ENCODE data around the gene SNX20. TPM values are rescaled to one million over a fixed set of nuclear protein-coding genes. Genes with fewer than 3 reads are reported as not detected.

The SNX20 gene
- total RNA-seq, 1 experiment from 2014 or later = 0.10 TPM

DNA sequence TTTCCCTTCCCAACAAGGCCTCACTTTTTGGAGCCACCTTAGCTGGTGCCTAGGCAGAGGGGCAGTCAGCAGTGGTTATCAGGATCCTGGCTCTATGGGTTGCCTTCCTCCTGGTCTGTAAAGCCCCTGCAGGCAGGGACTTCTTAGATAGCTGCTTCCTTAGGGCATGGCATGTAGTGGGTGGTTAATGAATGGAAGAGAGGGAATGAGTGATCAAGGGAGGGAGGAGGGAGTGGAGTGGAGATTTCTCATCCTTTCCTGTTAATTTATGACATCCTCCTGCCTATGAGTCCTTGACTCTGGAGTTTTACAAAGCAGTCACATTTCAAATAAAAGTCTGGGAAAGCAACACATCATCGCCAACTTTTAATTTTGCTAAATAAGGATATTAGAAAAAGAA lies 40.7 kb downstream of the SNX20 start:
- ATAC-seq = no peak
- TF ChIP-seq, protein P1, sequence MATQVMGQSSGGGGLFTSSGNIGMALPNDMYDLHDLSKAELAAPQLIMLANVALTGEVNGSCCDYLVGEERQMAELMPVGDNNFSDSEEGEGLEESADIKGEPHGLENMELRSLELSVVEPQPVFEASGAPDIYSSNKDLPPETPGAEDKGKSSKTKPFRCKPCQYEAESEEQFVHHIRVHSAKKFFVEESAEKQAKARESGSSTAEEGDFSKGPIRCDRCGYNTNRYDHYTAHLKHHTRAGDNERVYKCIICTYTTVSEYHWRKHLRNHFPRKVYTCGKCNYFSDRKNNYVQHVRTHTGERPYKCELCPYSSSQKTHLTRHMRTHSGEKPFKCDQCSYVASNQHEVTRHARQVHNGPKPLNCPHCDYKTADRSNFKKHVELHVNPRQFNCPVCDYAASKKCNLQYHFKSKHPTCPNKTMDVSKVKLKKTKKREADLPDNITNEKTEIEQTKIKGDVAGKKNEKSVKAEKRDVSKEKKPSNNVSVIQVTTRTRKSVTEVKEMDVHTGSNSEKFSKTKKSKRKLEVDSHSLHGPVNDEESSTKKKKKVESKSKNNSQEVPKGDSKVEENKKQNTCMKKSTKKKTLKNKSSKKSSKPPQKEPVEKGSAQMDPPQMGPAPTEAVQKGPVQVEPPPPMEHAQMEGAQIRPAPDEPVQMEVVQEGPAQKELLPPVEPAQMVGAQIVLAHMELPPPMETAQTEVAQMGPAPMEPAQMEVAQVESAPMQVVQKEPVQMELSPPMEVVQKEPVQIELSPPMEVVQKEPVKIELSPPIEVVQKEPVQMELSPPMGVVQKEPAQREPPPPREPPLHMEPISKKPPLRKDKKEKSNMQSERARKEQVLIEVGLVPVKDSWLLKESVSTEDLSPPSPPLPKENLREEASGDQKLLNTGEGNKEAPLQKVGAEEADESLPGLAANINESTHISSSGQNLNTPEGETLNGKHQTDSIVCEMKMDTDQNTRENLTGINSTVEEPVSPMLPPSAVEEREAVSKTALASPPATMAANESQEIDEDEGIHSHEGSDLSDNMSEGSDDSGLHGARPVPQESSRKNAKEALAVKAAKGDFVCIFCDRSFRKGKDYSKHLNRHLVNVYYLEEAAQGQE (IDR thresholded peaks at IDR 0.05; ENCODE audit: insufficient read depth in 1 of 2, low read depth in 2 of 2, low read length in 1 of 2) = no peak

DNA sequence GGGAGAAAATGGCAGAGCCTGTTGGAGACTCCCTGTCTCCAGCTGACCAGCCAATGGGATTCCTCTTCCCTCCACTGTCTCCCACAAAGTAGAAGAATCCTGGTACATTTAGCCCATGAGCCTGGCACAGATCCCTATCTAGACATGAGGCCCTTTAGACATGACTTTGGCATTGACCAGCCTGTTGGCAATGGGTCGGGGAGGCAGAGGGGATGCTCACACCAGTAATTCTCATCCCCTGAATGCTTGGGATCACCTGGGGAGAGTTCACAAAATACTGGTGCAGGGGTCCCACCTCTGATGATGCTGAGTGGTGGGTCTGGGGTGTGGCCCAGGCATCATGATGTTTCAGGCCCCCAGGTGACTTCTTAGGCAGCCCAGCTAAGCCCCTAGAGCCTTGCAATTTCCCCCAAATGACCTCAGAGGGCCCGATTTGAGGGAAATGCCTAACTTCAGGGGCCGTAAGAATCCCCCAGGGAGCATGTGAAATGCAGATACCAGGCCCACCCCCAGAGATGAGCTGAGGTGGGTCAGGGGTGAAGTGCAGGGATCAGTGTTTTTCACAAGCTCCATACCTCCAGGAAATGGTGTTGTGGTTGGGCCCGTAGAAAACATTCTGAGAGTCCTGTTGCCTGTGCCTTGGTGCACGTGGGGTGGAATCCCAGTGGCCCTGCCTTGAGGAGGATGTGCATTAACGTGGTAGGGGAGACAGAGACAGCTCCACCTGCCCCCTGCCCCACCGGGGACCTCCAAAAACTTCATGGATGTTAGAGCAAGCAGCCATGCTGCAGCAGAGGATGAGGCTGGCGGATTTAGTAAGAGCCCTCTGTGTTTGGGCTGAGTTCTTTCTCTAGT lies 42.1 kb downstream of the SNX20 start:
- Histone ChIP-seq H3K4me1 (ENCODE audit: control insufficient read depth, insufficient read depth, low read length) (no peaks in the 10 kb centered on the region), H3K9me3 (ENCODE audit: control insufficient read depth, insufficient read depth, low read depth, low read length) (no peaks in the 10 kb centered on the region), H3K36me3 (ENCODE audit: control insufficient read depth, insufficient read depth, low read length) (no peaks in the 10 kb centered on the region), H3K27ac (ENCODE audit: low read length) (no peak overlapping the region), H3K4me3 (ENCODE audit: low read depth in 2 of 2, low read length in 2 of 2) (no peak overlapping the region), H3K27me3 (ENCODE audit: control insufficient read depth, insufficient read depth, low read length) (peaks cover 2% of the 10 kb centered on the region; the same call in 1 of the 2 replicates)
- CTCF ChIA-PET = no interaction called here
- in situ Hi-C loops (cut with HindIII; ENCODE audit: low pct_unique_long_range_greater_than_20kb, low sequenced_read_pairs) = no loop called here
- no peak for DNase-seq (ENCODE audit: low read depth, low spot score)
- no TSS peak for BruUV-seq (replicated peaks)
- POLR2A ChIA-PET = no interaction called here
- TF ChIP-seq TCF7L2 (IDR thresholded peaks at IDR 0.05; ENCODE audit: low read depth, low read length) (no peak), SIN3A (IDR thresholded peaks at IDR 0.05; ENCODE audit: borderline replicate concordance, insufficient read depth, low read depth, low read length) (no peak), POLR2AphosphoS5 (IDR thresholded peaks at IDR 0.05; ENCODE audit: low read depth, low read length) (no peak)
- TF ChIP-seq, protein P1 (IDR thresholded peaks at IDR 0.05; ENCODE audit: insufficient read depth in 1 of 2, low read depth in 2 of 2, low read length in 1 of 2) = no peak
- TF ChIP-seq, protein P2, sequence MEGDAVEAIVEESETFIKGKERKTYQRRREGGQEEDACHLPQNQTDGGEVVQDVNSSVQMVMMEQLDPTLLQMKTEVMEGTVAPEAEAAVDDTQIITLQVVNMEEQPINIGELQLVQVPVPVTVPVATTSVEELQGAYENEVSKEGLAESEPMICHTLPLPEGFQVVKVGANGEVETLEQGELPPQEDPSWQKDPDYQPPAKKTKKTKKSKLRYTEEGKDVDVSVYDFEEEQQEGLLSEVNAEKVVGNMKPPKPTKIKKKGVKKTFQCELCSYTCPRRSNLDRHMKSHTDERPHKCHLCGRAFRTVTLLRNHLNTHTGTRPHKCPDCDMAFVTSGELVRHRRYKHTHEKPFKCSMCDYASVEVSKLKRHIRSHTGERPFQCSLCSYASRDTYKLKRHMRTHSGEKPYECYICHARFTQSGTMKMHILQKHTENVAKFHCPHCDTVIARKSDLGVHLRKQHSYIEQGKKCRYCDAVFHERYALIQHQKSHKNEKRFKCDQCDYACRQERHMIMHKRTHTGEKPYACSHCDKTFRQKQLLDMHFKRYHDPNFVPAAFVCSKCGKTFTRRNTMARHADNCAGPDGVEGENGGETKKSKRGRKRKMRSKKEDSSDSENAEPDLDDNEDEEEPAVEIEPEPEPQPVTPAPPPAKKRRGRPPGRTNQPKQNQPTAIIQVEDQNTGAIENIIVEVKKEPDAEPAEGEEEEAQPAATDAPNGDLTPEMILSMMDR (IDR thresholded peaks at IDR 0.05) = no peak
- intact Hi-C loops (cut with micrococcal nuclease; ENCODE audit: unreplicated experiment) = no loop called here
- ATAC-seq = no peak

More for the DNA sequence above, 40.7 kb downstream of the SNX20 start:
- ChIA-PET CTCF (no interaction called here), POLR2A (no interaction called here)
- Histone ChIP-seq H3K4me1 (ENCODE audit: control insufficient read depth, insufficient read depth, low read length) (no peaks in the 10 kb centered on the region), H3K27me3 (ENCODE audit: control insufficient read depth, insufficient read depth, low read length) (peaks cover 2% of the 10 kb centered on the region; the same call in 1 of the 2 replicates), H3K27ac (ENCODE audit: low read length) (no peak overlapping the region), H3K9me3 (ENCODE audit: control insufficient read depth, insufficient read depth, low read depth, low read length) (no peaks in the 10 kb centered on the region), H3K36me3 (ENCODE audit: control insufficient read depth, insufficient read depth, low read length) (no peaks in the 10 kb centered on the region), H3K4me3 (ENCODE audit: low read depth in 2 of 2, low read length in 2 of 2) (no peak overlapping the region)
- BruUV-seq (replicated peaks) = no TSS peak
- in situ Hi-C loops (cut with HindIII; ENCODE audit: low pct_unique_long_range_greater_than_20kb, low sequenced_read_pairs) = no loop called here
- intact Hi-C loops (cut with micrococcal nuclease; ENCODE audit: unreplicated experiment) = no loop called here
- DNase-seq (ENCODE audit: low read depth, low spot score) = no peak
